Panc1 (cell line): Measurements from ENCODE around the gene PITX1. TPM values are rescaled to one million over a fixed set of nuclear protein-coding genes. Genes with fewer than 3 reads are reported as not detected.

ENCODE experiments used
- ATAC-seq: fragments of 200-7000 bp; cut with Tn5 transposase; 2 replicates; pipeline ENCODE4 v1.9.1; 2020; ENCODE audit warnings: mild to moderate bottlenecking, moderate library complexity
- BruUV-seq: library from RNA; stranded (reverse); fragments of 400-500 nt; replicated peaks from 2 replicates; lab custom pipeline; 2021; lab: Mats Ljungman, UMichigan
- CTCF ChIA-PET: fragments of 300-600 bp; sonication (Branson Sonifier 250); formaldehyde crosslinking; loops from one replicate; lab custom pipeline; 2022; ENCODE audit warnings: antibody characterized with exemption; lab: Charles Lee
- POLR2A ChIA-PET: fragments of 300-600 bp; sonication (Branson Sonifier 250); formaldehyde crosslinking; loops from one replicate; lab custom pipeline; 2022; ENCODE audit warnings: antibody characterized with exemption; lab: Charles Lee
- DNase-seq: peaks from one replicate; pipeline ENCODE4 v3.0.0-alpha.2; 2010; ENCODE audit warnings: low read depth, low spot score
- H3K27ac ChIP-seq: 2 replicates; pipeline ENCODE4 v1.5.1; 2011; ENCODE audit warnings: mild to moderate bottlenecking, low read length, inconsistent platforms
- H3K27me3 ChIP-seq: fragments of 200-500 bp; sonication (Bioruptor generic); 2 replicates; pipeline ENCODE4 v1.6.0; 2014; ENCODE audit warnings: low read length, inconsistent platforms; ENCODE audit not compliant: control insufficient read depth, insufficient read depth
- H3K36me3 ChIP-seq: fragments of 200-500 bp; sonication (Bioruptor generic); 2 replicates; pipeline ENCODE4 v1.5.1; 2014; ENCODE audit warnings: inconsistent platforms, mild to moderate bottlenecking, low read length, moderate library complexity; ENCODE audit not compliant: control insufficient read depth, insufficient read depth
- H3K4me1 ChIP-seq: 2 replicates; pipeline ENCODE4 v1.5.1; 2011; ENCODE audit warnings: inconsistent platforms, mild to moderate bottlenecking, low read length, moderate library complexity; ENCODE audit not compliant: control insufficient read depth, insufficient read depth
- H3K4me3 ChIP-seq, 2 experiments: 2 replicates each; pipeline ENCODE4 v1.5.1; 2011 to 2012; ENCODE audit warnings: low read depth in 2 of 2, low read length in 2 of 2, mild to moderate bottlenecking in 2 of 2, inconsistent platforms in 1 of 2, moderate library complexity in 1 of 2
- H3K9me3 ChIP-seq: fragments of 200-500 bp; sonication (Bioruptor generic); 2 replicates; pipeline ENCODE4 v1.5.1; 2014; ENCODE audit warnings: low read depth, mild to moderate bottlenecking, inconsistent platforms, low read length, moderate library complexity; ENCODE audit not compliant: control insufficient read depth, insufficient read depth
- CTCF ChIP-seq: fragments of 450-650 bp; IDR thresholded peaks from 2 replicates; pipeline ENCODE4 v1.5.1; 2017; ENCODE audit warnings: mild to moderate bottlenecking
- POLR2AphosphoS5 ChIP-seq: IDR thresholded peaks from 2 replicates; pipeline ENCODE4 v1.6.1; 2012; ENCODE audit warnings: mild to moderate bottlenecking, low read depth, low read length, moderate library complexity
- SIN3A ChIP-seq: IDR thresholded peaks from 2 replicates; pipeline ENCODE4 v1.6.1; 2012; ENCODE audit warnings: low read depth, mild to moderate bottlenecking, low read length, moderate library complexity, borderline replicate concordance; ENCODE audit not compliant: insufficient read depth
- TCF7L2 ChIP-seq: IDR thresholded peaks from 2 replicates; pipeline ENCODE4 v1.6.1; 2011; ENCODE audit warnings: mild to moderate bottlenecking, low read depth, low read length, inconsistent platforms
- in situ Hi-C: cut with HindIII; loops from 2 replicates; pipeline ENCODE4 v1.10.0; 2016; ENCODE audit warnings: low sequenced_read_pairs, low pct_unique_long_range_greater_than_20kb
- intact Hi-C: fragments of 100-400 bp; cut with micrococcal nuclease; formaldehyde crosslinking; loops from one replicate; pipeline ENCODE4 v1.10.0; 2022; ENCODE audit not compliant: unreplicated experiment
- total RNA-seq: library from RNA; stranded (reverse); gene quantifications from one replicate; pipeline ENCODE4 v1.2.1, GENCODE V29; 2021; ENCODE audit not compliant: unreplicated experiment
- TF ChIP-seq, protein P1 (sequence below), 2 experiments: IDR thresholded peaks; 2 replicates each; pipeline ENCODE4 v1.6.1; 2011 to 2012; ENCODE audit warnings: low read depth in 2 of 2, control low read depth in 1 of 2, low read length in 1 of 2, mild to moderate bottlenecking in 1 of 2, moderate library complexity in 1 of 2; ENCODE audit not compliant: insufficient read depth in 1 of 2

The PITX1 gene
- total RNA-seq, 1 experiment from 2014 or later: 41.5 TPM

GRCh38 chr5:135041726-135042125, 7.7 kb upstream of the PITX1 start:
- ChIA-PET CTCF (no interaction called here), POLR2A (no interaction called here)
- intact Hi-C loops (no loop called here), in situ Hi-C loops (no loop called here)
- H3K9me3 ChIP-seq: no peaks in the 10 kb centered on the region
- TF ChIP-seq TCF7L2: no peak
- no peak for TF ChIP-seq SIN3A
- no peak for TF ChIP-seq CTCF
- TF ChIP-seq POLR2AphosphoS5: no peak
- TF ChIP-seq, protein P1, sequence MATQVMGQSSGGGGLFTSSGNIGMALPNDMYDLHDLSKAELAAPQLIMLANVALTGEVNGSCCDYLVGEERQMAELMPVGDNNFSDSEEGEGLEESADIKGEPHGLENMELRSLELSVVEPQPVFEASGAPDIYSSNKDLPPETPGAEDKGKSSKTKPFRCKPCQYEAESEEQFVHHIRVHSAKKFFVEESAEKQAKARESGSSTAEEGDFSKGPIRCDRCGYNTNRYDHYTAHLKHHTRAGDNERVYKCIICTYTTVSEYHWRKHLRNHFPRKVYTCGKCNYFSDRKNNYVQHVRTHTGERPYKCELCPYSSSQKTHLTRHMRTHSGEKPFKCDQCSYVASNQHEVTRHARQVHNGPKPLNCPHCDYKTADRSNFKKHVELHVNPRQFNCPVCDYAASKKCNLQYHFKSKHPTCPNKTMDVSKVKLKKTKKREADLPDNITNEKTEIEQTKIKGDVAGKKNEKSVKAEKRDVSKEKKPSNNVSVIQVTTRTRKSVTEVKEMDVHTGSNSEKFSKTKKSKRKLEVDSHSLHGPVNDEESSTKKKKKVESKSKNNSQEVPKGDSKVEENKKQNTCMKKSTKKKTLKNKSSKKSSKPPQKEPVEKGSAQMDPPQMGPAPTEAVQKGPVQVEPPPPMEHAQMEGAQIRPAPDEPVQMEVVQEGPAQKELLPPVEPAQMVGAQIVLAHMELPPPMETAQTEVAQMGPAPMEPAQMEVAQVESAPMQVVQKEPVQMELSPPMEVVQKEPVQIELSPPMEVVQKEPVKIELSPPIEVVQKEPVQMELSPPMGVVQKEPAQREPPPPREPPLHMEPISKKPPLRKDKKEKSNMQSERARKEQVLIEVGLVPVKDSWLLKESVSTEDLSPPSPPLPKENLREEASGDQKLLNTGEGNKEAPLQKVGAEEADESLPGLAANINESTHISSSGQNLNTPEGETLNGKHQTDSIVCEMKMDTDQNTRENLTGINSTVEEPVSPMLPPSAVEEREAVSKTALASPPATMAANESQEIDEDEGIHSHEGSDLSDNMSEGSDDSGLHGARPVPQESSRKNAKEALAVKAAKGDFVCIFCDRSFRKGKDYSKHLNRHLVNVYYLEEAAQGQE (IDR thresholded peaks at IDR 0.05; ENCODE audit: insufficient read depth in 1 of 2, low read depth in 2 of 2, low read length in 1 of 2): no peak
- no peaks in the 10 kb centered on the region for H3K36me3 ChIP-seq
- H3K27ac ChIP-seq: no peak overlapping the region
- ATAC-seq (no peak), DNase-seq (no peak)
- no peaks in the 10 kb centered on the region; the same call in 1 of the 2 replicates for H3K27me3 ChIP-seq
- BruUV-seq: no TSS peak
- no peak overlapping the region for H3K4me3 ChIP-seq
- peaks cover under 1% of the 10 kb centered on the region; the same call in 1 of the 2 replicates for H3K4me1 ChIP-seq

- TF ChIP-seq, protein P1 (IDR thresholded peaks at IDR 0.05; ENCODE audit: insufficient read depth in 1 of 2, low read depth in 2 of 2, low read length in 1 of 2): no peak
- TF ChIP-seq TCF7L2 (no peak), CTCF (no peak), SIN3A (no peak), POLR2AphosphoS5 (no peak)
- H3K9me3 ChIP-seq: no peaks in the 10 kb centered on the region
- BruUV-seq: no TSS peak
- no peak overlapping the region for H3K4me3 ChIP-seq
- intact Hi-C loops (no loop called here), in situ Hi-C loops (no loop called here)
- no peak for DNase-seq
- no peak overlapping the region for H3K27ac ChIP-seq
- H3K36me3 ChIP-seq: no peaks in the 10 kb centered on the region
- H3K4me1 ChIP-seq: peaks cover 3% of the 10 kb centered on the region; the same call in 1 of the 2 replicates
- no peaks in the 10 kb centered on the region; the same call in 1 of the 2 replicates for H3K27me3 ChIP-seq
- ATAC-seq: no peak
- CTCF ChIA-PET: no interaction called here
- POLR2A ChIA-PET: no interaction called here
These were observed 7.1 kb upstream of the PITX1 start for GRCh38 chr5:135041145-135041587.
